ENCODE data around the gene HOXD4.

Gene HOXD4

DNA sequence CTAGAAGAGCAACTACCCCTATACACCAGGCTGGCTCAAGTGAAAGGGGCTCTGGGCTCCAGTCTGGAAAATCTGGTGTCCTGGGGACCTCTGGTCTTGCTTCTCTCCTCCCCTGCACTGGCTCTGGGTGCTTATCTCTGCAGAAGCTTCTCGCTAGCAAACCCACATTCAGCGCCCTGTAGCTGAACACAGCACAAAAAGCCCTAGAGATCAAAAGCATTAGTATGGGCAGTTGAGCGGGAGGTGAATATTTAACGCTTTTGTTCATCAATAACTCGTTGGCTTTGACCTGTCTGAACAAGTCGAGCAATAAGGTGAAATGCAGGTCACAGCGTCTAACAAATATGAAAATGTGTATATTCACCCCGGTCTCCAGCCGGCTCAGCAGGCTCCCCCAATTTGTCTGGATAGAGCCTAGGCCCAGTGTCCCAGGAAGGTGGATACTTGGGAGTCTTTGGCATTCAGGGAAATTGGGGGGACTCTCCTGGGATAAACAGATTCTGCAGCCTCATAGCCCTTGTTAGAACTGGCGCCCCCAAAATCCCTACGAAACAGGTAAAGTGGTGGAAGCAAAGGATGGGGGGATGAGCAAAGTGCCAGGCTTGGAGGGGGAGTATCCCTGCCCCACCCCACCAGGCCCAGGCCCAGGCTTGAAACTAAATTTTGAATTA is 2.5 kb upstream of the HOXD4 start:
- peaks cover 29% of the 10 kb centered on the region for H3K36me3 ChIP-seq (ENCODE audit: insufficient read depth, low read length)
- H3K27ac ChIP-seq (ENCODE audit: low read depth, low read length) = no peak overlapping the region
- H3K9ac ChIP-seq (ENCODE audit: low read length) = no peak overlapping the region
- no peaks in the 10 kb centered on the region for H3K9me3 ChIP-seq (ENCODE audit: low read length)
- H3K27me3 ChIP-seq (ENCODE audit: control insufficient read depth in 1 of 2, insufficient read depth in 2 of 2, low read length in 2 of 2) = no peaks in the 10 kb centered on the region
- peaks cover 25% of the 10 kb centered on the region for H3K4me1 ChIP-seq (ENCODE audit: insufficient read depth, low read length)
- H3K4me3 ChIP-seq (ENCODE audit: low read depth in 1 of 2, low read length in 2 of 2) = no peak overlapping the region

DNA sequence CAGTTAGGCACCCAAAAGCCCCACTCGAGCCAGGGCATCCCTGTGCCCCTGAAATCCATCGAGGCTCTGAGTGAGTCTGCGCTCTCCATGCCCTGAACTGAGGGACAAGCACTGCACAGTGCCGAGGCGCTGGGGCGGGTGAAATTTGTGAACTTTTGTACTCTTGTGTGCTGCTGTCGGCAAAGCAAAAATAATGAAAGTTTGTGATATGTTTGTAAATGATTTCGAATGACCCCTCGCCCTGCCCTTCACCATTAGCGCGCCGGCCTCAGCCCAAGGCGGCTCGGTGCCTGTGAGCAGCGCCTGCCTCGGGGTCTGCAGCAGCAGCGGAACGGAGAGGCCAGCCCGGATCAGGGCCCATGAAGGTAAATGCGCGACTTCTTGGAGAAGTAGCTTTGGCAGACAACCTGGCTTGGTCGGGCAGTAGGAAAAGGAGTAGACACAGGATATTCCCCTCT is 1.8 kb upstream of the HOXD4 start:
- H3K27me3 ChIP-seq (ENCODE audit: control insufficient read depth in 1 of 2, insufficient read depth in 2 of 2, low read length in 2 of 2) = no peaks in the 10 kb centered on the region
- H3K4me3 ChIP-seq (ENCODE audit: low read depth in 1 of 2, low read length in 2 of 2) = no peak overlapping the region

DNA sequence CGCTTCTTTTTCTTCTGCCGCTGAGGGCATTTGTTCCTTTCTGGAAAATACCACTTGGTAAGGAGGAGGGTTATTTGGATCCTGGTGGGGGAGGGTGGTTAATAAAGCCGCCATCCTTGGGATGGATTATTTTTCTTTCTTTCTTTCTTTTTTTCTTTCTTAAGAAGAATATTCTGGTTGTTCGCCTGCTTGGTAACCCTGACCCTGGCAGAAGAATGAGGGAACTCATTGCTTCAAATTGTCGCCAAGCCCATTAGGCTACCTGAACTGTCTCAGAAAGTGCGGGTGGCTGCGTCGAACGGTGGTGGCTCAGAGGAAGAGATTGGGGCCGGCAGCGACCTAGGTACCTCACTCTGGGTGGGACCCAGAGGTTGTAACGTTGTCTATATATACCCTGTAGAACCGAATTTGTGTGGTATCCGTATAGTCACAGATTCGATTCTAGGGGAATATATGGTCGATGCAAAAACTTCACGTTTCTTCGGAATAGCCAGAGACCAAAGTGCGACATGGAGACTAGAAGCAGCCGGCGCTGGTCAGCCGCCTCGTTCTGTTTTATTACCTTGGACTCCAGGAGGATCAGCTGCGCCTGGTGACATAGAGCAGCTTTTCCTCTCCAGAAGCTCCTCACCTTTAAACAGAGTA is 1.3 kb upstream of the HOXD4 start:
- H3K9ac ChIP-seq (ENCODE audit: low read length) = no peak overlapping the region
- peaks cover 23% of the 10 kb centered on the region for H3K4me1 ChIP-seq (ENCODE audit: insufficient read depth, low read length)
- peaks cover 41% of the 10 kb centered on the region for H3K36me3 ChIP-seq (ENCODE audit: insufficient read depth, low read length)
- H3K4me3 ChIP-seq (ENCODE audit: low read depth in 1 of 2, low read length in 2 of 2) = no peak overlapping the region
- H3K27ac ChIP-seq (ENCODE audit: low read depth, low read length) = no peak overlapping the region
- no peaks in the 10 kb centered on the region for H3K9me3 ChIP-seq (ENCODE audit: low read length)
- H3K27me3 ChIP-seq (ENCODE audit: control insufficient read depth in 1 of 2, insufficient read depth in 2 of 2, low read length in 2 of 2) = no peaks in the 10 kb centered on the region

More for the DNA sequence above, 1.8 kb upstream of the HOXD4 start:
- Histone ChIP-seq H3K9me3 (ENCODE audit: low read length) (no peaks in the 10 kb centered on the region), H3K27ac (ENCODE audit: low read depth, low read length) (no peak overlapping the region), H3K4me1 (ENCODE audit: insufficient read depth, low read length) (peaks cover 25% of the 10 kb centered on the region), H3K36me3 (ENCODE audit: insufficient read depth, low read length) (peaks cover 35% of the 10 kb centered on the region), H3K9ac (ENCODE audit: low read length) (no peak overlapping the region)

DNA sequence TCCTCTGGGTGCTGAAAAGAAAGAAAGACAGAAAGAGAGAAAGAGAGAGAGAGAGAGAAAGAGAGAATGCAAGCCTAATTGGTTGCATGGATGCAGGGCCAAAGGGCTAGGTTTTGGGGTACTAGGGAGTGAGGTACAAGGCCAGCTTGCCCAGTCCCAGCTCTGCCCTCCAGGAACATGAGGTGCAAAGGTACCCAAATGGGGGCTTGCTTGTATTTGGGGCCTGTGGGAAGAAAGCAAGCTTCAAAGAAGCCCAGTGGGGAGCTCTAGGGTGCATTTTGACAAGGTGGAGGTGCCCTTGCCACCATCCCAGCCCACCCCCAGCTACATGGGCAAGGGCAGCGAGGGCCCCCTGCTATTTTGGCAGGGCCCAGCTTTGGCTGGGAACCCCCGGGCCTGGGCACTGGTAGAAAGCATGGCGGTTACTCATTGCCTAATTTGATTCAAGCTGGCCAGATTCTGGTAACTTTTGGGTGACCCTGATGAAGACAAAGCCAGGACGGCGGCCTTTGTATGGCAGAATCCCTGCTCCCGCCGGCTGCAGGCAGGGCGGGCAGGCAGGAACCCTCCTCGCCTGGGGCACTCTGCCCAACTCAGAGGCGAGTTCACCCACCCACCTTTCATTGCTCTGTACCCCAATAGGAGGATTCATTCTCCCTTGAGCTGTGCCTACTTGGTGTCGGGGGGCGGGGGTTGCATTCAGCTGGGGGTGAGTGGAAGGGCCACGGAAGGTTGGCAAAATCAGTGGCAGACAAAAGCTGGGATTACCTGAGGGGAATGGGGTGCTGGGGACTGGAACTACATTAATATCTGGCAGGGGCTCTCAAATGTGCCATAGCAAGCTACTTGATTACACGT is 537 bp upstream of the HOXD4 start:
- peaks cover 48% of the 10 kb centered on the region for H3K36me3 ChIP-seq (ENCODE audit: insufficient read depth, low read length)
- no peaks in the 10 kb centered on the region for H3K9me3 ChIP-seq (ENCODE audit: low read length)
- H3K4me1 ChIP-seq (ENCODE audit: insufficient read depth, low read length) = peaks cover 16% of the 10 kb centered on the region
- H3K27me3 ChIP-seq (ENCODE audit: control insufficient read depth in 1 of 2, insufficient read depth in 2 of 2, low read length in 2 of 2) = peaks cover 0 to 5% of the 10 kb centered on the region in 2 donors
- H3K4me3 ChIP-seq (ENCODE audit: low read depth in 1 of 2, low read length in 2 of 2) = no peak overlapping the region
- no peak overlapping the region for H3K27ac ChIP-seq (ENCODE audit: low read depth, low read length)
- no peak overlapping the region for H3K9ac ChIP-seq (ENCODE audit: low read length)

DNA sequence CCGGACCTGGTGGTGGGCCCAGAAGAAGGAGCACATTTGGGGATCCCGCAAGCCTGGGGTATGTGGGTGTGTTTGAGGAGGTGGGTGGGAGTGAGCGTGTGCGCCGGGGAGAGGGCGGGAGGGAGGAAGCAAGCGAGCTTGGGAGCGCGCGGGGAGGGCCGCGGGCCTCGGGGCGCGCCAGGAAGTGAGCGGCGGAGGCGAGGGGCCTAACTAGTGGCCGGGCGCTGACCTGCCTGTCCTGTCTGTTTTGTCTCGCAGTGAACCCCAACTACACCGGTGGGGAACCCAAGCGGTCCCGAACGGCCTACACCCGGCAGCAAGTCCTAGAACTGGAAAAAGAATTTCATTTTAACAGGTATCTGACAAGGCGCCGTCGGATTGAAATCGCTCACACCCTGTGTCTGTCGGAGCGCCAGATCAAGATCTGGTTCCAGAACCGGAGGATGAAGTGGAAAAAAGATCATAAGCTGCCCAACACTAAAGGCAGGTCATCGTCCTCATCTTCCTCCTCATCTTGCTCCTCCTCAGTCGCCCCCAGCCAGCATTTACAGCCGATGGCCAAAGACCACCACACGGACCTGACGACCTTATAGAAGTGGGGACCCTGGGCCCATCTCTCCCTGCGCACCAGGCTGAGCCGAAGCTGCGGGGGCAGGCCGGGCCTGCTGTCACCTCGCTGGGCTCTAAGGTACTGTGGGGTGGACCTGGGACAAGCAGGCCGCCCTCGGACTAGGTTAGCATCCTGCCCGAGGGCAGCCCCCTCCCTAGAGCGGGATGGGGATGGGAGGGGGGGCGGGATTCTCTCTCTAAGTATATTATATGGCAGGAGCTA is 1.2 kb downstream of the HOXD4 start:
- peaks cover 0 to 20% of the 10 kb centered on the region in 2 donors for H3K27me3 ChIP-seq (ENCODE audit: control insufficient read depth in 1 of 2, insufficient read depth in 2 of 2, low read length in 2 of 2)

DNA sequence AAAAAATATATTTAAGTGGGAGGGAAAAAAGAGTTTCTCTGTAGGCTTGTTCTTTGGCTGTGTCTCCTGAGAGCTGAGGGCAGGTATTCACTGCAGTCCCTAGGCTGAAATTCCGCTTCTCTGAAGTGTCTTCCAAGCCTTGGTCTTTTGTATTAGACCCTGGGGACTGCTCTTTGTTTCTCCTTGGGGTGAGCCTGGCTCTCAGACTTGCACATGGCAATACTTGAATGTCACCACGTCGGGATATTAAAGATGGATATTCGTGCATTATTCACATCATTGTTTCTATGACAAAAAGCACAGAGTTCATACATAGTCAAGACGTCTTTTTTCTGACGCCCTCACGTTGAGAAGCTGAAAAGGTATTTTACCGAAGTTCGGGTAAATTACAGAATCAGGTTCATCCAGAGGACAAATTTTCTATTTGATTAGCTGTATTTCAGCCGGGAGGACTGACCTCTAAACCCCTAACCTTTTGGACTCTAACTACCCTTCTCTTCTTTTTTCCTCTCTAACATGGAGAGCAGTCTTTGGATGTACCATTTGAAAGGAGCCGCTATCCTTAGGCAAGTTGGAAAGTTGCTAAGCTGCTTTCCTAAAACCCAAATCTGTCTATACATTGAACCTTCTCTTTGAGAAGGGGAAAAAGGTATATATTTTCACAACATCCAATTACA is 3.4 kb downstream of the HOXD4 start:
- peaks cover 49% of the 10 kb centered on the region for H3K36me3 ChIP-seq (ENCODE audit: insufficient read depth, low read length)
- H3K9ac ChIP-seq (ENCODE audit: low read length) = no peak overlapping the region
- no peaks in the 10 kb centered on the region for H3K9me3 ChIP-seq (ENCODE audit: low read length)
- no peak overlapping the region for H3K4me3 ChIP-seq (ENCODE audit: low read depth in 1 of 2, low read length in 2 of 2)
- H3K4me1 ChIP-seq (ENCODE audit: insufficient read depth, low read length) = no peaks in the 10 kb centered on the region
- peaks cover 7 to 26% of the 10 kb centered on the region in 2 donors for H3K27me3 ChIP-seq (ENCODE audit: control insufficient read depth in 1 of 2, insufficient read depth in 2 of 2, low read length in 2 of 2)
- no peak overlapping the region for H3K27ac ChIP-seq (ENCODE audit: low read depth, low read length)

More for the DNA sequence above, 1.2 kb downstream of the HOXD4 start:
- peaks cover 49% of the 10 kb centered on the region for H3K36me3 ChIP-seq (ENCODE audit: insufficient read depth, low read length)
- no peaks in the 10 kb centered on the region for H3K9me3 ChIP-seq (ENCODE audit: low read length)
- H3K4me1 ChIP-seq (ENCODE audit: insufficient read depth, low read length) = no peaks in the 10 kb centered on the region
- H3K4me3 ChIP-seq (ENCODE audit: low read depth in 1 of 2, low read length in 2 of 2) = no peak overlapping the region
- no peak overlapping the region for H3K27ac ChIP-seq (ENCODE audit: low read depth, low read length)
- H3K9ac ChIP-seq (ENCODE audit: low read length) = no peak overlapping the region

DNA sequence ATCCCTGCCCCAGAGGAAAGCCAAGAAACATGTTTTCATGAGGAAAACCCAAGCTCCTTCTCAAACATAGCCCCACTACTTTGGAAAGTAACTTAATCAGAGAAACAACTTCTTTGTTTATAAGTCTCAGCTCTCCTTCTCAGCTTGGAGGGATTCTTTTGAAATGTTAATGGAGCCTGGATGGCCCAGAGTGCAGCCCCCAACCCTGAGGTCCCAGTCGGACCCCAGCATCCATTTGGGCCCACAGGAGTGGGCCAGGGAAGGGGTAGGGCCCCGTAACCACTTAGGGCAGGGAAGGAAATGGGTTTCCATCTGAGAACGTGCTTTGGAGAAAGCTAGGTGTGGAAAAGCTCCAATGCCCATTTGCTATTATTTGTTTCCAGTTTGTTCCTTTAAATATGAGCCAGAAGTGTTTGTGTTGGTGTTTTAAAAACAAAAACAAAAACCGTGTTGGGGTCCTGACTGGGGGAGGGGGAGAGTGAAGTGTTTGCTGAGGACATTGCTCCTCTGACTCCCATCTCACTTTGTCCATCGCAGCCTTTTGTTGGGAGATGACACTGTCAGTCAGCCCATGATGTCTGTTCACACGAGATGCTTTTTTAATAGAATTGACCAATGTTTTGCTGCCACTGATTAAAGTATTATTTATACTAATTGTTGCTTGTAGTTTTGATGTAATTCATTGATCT is 4.2 kb downstream of the HOXD4 start:
- Histone ChIP-seq H3K9ac (ENCODE audit: low read length) (no peak overlapping the region), H3K27me3 (ENCODE audit: control insufficient read depth in 1 of 2, insufficient read depth in 2 of 2, low read length in 2 of 2) (peaks cover 7 to 34% of the 10 kb centered on the region in 2 donors), H3K4me3 (ENCODE audit: low read depth in 1 of 2, low read length in 2 of 2) (no peak overlapping the region), H3K27ac (ENCODE audit: low read depth, low read length) (no peak overlapping the region), H3K4me1 (ENCODE audit: insufficient read depth, low read length) (peaks cover under 1% of the 10 kb centered on the region), H3K36me3 (ENCODE audit: insufficient read depth, low read length) (peaks cover 42% of the 10 kb centered on the region), H3K9me3 (ENCODE audit: low read length) (no peaks in the 10 kb centered on the region)

DNA sequence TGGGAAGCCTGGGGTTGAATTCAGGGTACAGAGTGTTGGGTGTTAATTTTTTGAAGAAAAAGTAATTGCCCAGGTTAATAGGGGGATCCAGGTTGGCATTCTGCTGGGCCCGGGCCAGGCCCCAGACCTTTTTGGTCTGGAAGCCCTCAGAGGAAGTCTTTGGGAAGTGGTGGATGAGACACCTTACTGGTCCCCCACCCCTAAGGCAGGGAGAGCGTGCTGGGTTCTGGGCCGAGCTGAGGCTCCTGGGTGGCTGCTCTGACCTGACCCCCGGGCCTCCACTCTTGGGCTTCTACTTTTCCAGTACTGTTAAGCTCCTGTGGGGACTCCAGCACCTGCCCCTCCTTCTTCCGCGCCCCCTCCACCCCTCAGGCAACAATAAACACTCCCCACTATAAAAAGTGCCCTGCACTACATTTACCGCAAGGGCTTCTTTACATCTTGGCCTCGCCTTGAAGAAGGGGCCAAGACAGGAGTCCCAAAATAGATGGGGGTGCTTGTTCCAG is 5.0 kb downstream of the HOXD4 start:
- H3K27ac ChIP-seq (ENCODE audit: low read depth, low read length) = no peak overlapping the region
- H3K9me3 ChIP-seq (ENCODE audit: low read length) = no peaks in the 10 kb centered on the region
- H3K36me3 ChIP-seq (ENCODE audit: insufficient read depth, low read length) = peaks cover 36% of the 10 kb centered on the region
- H3K4me3 ChIP-seq (ENCODE audit: low read depth in 1 of 2, low read length in 2 of 2) = no peak overlapping the region
- H3K9ac ChIP-seq (ENCODE audit: low read length) = no peak overlapping the region
- peaks cover 9% of the 10 kb centered on the region for H3K4me1 ChIP-seq (ENCODE audit: insufficient read depth, low read length)
- H3K27me3 ChIP-seq (ENCODE audit: control insufficient read depth in 1 of 2, insufficient read depth in 2 of 2, low read length in 2 of 2) = peaks cover 7 to 41% of the 10 kb centered on the region in 2 donors

DNA sequence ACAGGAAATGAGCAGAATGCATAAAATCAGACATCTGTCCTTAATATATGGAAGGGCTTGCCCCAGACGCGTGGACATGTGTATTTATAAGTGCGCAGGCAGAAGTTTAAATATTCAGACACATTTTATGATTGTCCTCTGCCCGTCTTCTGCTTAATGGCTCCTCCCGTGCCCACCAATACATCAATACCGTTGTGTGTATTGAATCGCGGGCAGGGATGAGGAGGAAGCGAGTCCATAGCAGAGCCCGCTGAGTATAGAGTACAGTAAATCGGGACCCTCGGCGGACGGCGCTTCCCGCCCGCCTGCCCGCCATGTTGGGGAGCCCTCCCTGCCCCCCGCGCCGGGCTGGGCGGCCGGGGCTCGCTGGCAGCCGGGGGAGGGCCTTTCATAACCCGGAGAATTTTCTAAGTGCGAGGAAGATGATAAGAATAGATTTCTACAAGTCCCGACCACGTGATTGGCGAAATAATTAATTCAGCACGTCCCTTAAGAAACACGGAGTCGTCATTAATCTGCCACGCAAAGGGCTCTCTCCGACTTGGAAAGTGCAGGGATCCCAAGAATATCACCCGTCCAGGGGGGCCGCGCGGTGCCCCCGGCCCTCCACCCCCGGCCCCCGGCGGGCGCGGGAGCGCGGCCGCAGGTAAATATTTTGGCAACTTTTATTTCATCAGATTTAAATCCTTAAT is 5.6 kb downstream of the HOXD4 start, which contains the start of gene HOXD3:
HOXD3 (plus strand) TSS at position 501 of the 692 bp plus-strand sequence. CDS start 11,808 bp downstream, outside the sequence.
- H3K27ac ChIP-seq (ENCODE audit: low read depth, low read length) = no peak within 1 kb of the TSS
- H3K9ac ChIP-seq (ENCODE audit: low read length) = no peak within 1 kb of the TSS
- no peaks in the 10 kb centered on the region for H3K9me3 ChIP-seq (ENCODE audit: low read length)
- H3K36me3 ChIP-seq (ENCODE audit: insufficient read depth, low read length) = peaks cover 34% of the 10 kb centered on the region
- H3K4me3 ChIP-seq (ENCODE audit: low read depth in 1 of 2, low read length in 2 of 2) = no peak within 1 kb of the TSS
- H3K27me3 ChIP-seq (ENCODE audit: control insufficient read depth in 1 of 2, insufficient read depth in 2 of 2, low read length in 2 of 2) = peaks cover 7 to 41% of the 10 kb centered on the region in 2 donors
- peaks cover 13% of the 10 kb centered on the region for H3K4me1 ChIP-seq (ENCODE audit: insufficient read depth, low read length)

Data from muscle layer of colon (tissue), 2 donors.